ENCODE results near the gene SF1. TPM values are rescaled to one million over a fixed set of nuclear protein-coding genes. Genes with fewer than 3 reads are reported as not detected.

SF1 gene
- total RNA-seq, 1 donor from 2014 or later = 102 TPM

- Histone ChIP-seq H3K27me3 (ENCODE audit: control insufficient read depth in 3 of 3, insufficient read depth in 3 of 3, low read length in 3 of 3) (no peaks in the 10 kb centered on the region), H3K4me3 (ENCODE audit: low read length in 3 of 3) (peak overlapping the region; percentile 47 to 54 (median 49)), H3K27ac (ENCODE audit: low read depth, low read length) (peak overlapping the region; percentile 20), H3K9ac (ENCODE audit: low read depth in 1 of 3, low read length in 3 of 3) (peak overlapping the region in 2 of 3 donors; percentile 65 to 100), H3K4me1 (ENCODE audit: control insufficient read depth in 3 of 3, insufficient read depth in 3 of 3, low read length in 3 of 3) (peaks cover 70 to 96% (median 90%) of the 10 kb centered on the region in 3 donors), H3K36me3 (ENCODE audit: control insufficient read depth in 3 of 3, insufficient read depth in 3 of 3, low read length in 3 of 3) (peaks cover 63 to 72% (median 66%) of the 10 kb centered on the region in 3 donors), H3K9me3 (ENCODE audit: control insufficient read depth in 3 of 3, low read length in 3 of 3) (no peaks in the 10 kb centered on the region)
Measured at GRCh38 chr11:64755681-64756361, 22.5 kb downstream of the SF1 start.

- H3K4me1 ChIP-seq (ENCODE audit: control insufficient read depth in 3 of 3, insufficient read depth in 3 of 3, low read length in 3 of 3) = peaks cover 68 to 95% (median 89%) of the 10 kb centered on the region in 3 donors
- H3K9me3 ChIP-seq (ENCODE audit: control insufficient read depth in 3 of 3, low read length in 3 of 3) = no peaks in the 10 kb centered on the region
- peak overlapping the region; percentile 14 to 100 (median 65) for H3K9ac ChIP-seq (ENCODE audit: low read depth in 1 of 3, low read length in 3 of 3)
- peak overlapping the region; percentile 47 to 54 (median 49) for H3K4me3 ChIP-seq (ENCODE audit: low read length in 3 of 3)
- H3K36me3 ChIP-seq (ENCODE audit: control insufficient read depth in 3 of 3, insufficient read depth in 3 of 3, low read length in 3 of 3) = peaks cover 70 to 78% (median 73%) of the 10 kb centered on the region in 3 donors
- H3K27ac ChIP-seq (ENCODE audit: low read depth, low read length) = peak overlapping the region; percentile 20
- H3K27me3 ChIP-seq (ENCODE audit: control insufficient read depth in 3 of 3, insufficient read depth in 3 of 3, low read length in 3 of 3) = no peaks in the 10 kb centered on the region
Measured at GRCh38 chr11:64754919-64755662, 23.3 kb downstream of the SF1 start.

GRCh38 chr11:64754124-64754918, 24.0 kb downstream of the SF1 start:
- H3K4me1 ChIP-seq (ENCODE audit: control insufficient read depth in 3 of 3, insufficient read depth in 3 of 3, low read length in 3 of 3) = peaks cover 67 to 87% (median 84%) of the 10 kb centered on the region in 3 donors
- peak overlapping the region; percentile 0 for H3K27ac ChIP-seq (ENCODE audit: low read depth, low read length)
- no peaks in the 10 kb centered on the region for H3K9me3 ChIP-seq (ENCODE audit: control insufficient read depth in 3 of 3, low read length in 3 of 3)
- H3K36me3 ChIP-seq (ENCODE audit: control insufficient read depth in 3 of 3, insufficient read depth in 3 of 3, low read length in 3 of 3) = peaks cover 71 to 78% (median 74%) of the 10 kb centered on the region in 3 donors
- H3K27me3 ChIP-seq (ENCODE audit: control insufficient read depth in 3 of 3, insufficient read depth in 3 of 3, low read length in 3 of 3) = no peaks in the 10 kb centered on the region
- peak overlapping the region; percentile 12 to 100 (median 14) for H3K9ac ChIP-seq (ENCODE audit: low read depth in 1 of 3, low read length in 3 of 3)
- H3K4me3 ChIP-seq (ENCODE audit: low read length in 3 of 3) = peak overlapping the region; percentile 14 to 54 (median 47)

GRCh38 chr11:64753380-64754123, 24.8 kb downstream of the SF1 start:
- H3K9me3 ChIP-seq (ENCODE audit: control insufficient read depth in 3 of 3, low read length in 3 of 3) = no peaks in the 10 kb centered on the region
- H3K36me3 ChIP-seq (ENCODE audit: control insufficient read depth in 3 of 3, insufficient read depth in 3 of 3, low read length in 3 of 3) = peaks cover 72 to 75% (median 72%) of the 10 kb centered on the region in 3 donors
- peaks cover 67 to 81% (median 80%) of the 10 kb centered on the region in 3 donors for H3K4me1 ChIP-seq (ENCODE audit: control insufficient read depth in 3 of 3, insufficient read depth in 3 of 3, low read length in 3 of 3)
- H3K9ac ChIP-seq (ENCODE audit: low read depth in 1 of 3, low read length in 3 of 3) = peak overlapping the region in 2 of 3 donors; percentile 12 to 50
- no peaks in the 10 kb centered on the region for H3K27me3 ChIP-seq (ENCODE audit: control insufficient read depth in 3 of 3, insufficient read depth in 3 of 3, low read length in 3 of 3)
- peak overlapping the region in 1 of 3 donors; percentile 45 for H3K4me3 ChIP-seq (ENCODE audit: low read length in 3 of 3)
- no peak overlapping the region for H3K27ac ChIP-seq (ENCODE audit: low read depth, low read length)

- H3K27ac ChIP-seq (ENCODE audit: low read depth, low read length) = no peak overlapping the region
- H3K4me1 ChIP-seq (ENCODE audit: control insufficient read depth in 3 of 3, insufficient read depth in 3 of 3, low read length in 3 of 3) = peaks cover 69 to 79% (median 79%) of the 10 kb centered on the region in 3 donors
- H3K4me3 ChIP-seq (ENCODE audit: low read length in 3 of 3) = peak overlapping the region in 2 of 3 donors; percentile 30 to 35
- H3K36me3 ChIP-seq (ENCODE audit: control insufficient read depth in 3 of 3, insufficient read depth in 3 of 3, low read length in 3 of 3) = peaks cover 69 to 72% (median 70%) of the 10 kb centered on the region in 3 donors
- H3K9me3 ChIP-seq (ENCODE audit: control insufficient read depth in 3 of 3, low read length in 3 of 3) = no peaks in the 10 kb centered on the region
- no peaks in the 10 kb centered on the region for H3K27me3 ChIP-seq (ENCODE audit: control insufficient read depth in 3 of 3, insufficient read depth in 3 of 3, low read length in 3 of 3)
- H3K9ac ChIP-seq (ENCODE audit: low read depth in 1 of 3, low read length in 3 of 3) = peak overlapping the region in 1 of 3 donors; percentile 70
Measured at GRCh38 chr11:64753019-64753379, 25.3 kb downstream of the SF1 start.

GRCh38 chr11:64752175-64752970, 26.0 kb downstream of the SF1 start:
- Histone ChIP-seq H3K27me3 (ENCODE audit: control insufficient read depth in 3 of 3, insufficient read depth in 3 of 3, low read length in 3 of 3) (no peaks in the 10 kb centered on the region), H3K9ac (ENCODE audit: low read depth in 1 of 3, low read length in 3 of 3) (peak overlapping the region in 1 of 3 donors; percentile 70), H3K9me3 (ENCODE audit: control insufficient read depth in 3 of 3, low read length in 3 of 3) (no peaks in the 10 kb centered on the region), H3K36me3 (ENCODE audit: control insufficient read depth in 3 of 3, insufficient read depth in 3 of 3, low read length in 3 of 3) (peaks cover 65 to 70% (median 66%) of the 10 kb centered on the region in 3 donors), H3K4me1 (ENCODE audit: control insufficient read depth in 3 of 3, insufficient read depth in 3 of 3, low read length in 3 of 3) (peaks cover 68 to 79% (median 79%) of the 10 kb centered on the region in 3 donors), H3K4me3 (ENCODE audit: low read length in 3 of 3) (peak overlapping the region in 2 of 3 donors; percentile 3 to 35), H3K27ac (ENCODE audit: low read depth, low read length) (no peak overlapping the region)

- Histone ChIP-seq H3K27me3 (ENCODE audit: control insufficient read depth in 3 of 3, insufficient read depth in 3 of 3, low read length in 3 of 3) (no peaks in the 10 kb centered on the region), H3K4me1 (ENCODE audit: control insufficient read depth in 3 of 3, insufficient read depth in 3 of 3, low read length in 3 of 3) (peaks cover 70 to 79% (median 79%) of the 10 kb centered on the region in 3 donors), H3K36me3 (ENCODE audit: control insufficient read depth in 3 of 3, insufficient read depth in 3 of 3, low read length in 3 of 3) (peaks cover 66 to 76% (median 67%) of the 10 kb centered on the region in 3 donors), H3K27ac (ENCODE audit: low read depth, low read length) (no peak overlapping the region), H3K9me3 (ENCODE audit: control insufficient read depth in 3 of 3, low read length in 3 of 3) (no peaks in the 10 kb centered on the region), H3K9ac (ENCODE audit: low read depth in 1 of 3, low read length in 3 of 3) (no peak overlapping the region), H3K4me3 (ENCODE audit: low read length in 3 of 3) (no peak overlapping the region)
Measured at GRCh38 chr11:64751580-64751979, 26.8 kb downstream of the SF1 start.

GRCh38 chr11:64751136-64751535, 27.2 kb downstream of the SF1 start:
- Histone ChIP-seq H3K27me3 (ENCODE audit: control insufficient read depth in 3 of 3, insufficient read depth in 3 of 3, low read length in 3 of 3) (no peaks in the 10 kb centered on the region), H3K27ac (ENCODE audit: low read depth, low read length) (no peak overlapping the region), H3K4me1 (ENCODE audit: control insufficient read depth in 3 of 3, insufficient read depth in 3 of 3, low read length in 3 of 3) (peaks cover 70 to 79% (median 79%) of the 10 kb centered on the region in 3 donors), H3K9me3 (ENCODE audit: control insufficient read depth in 3 of 3, low read length in 3 of 3) (no peaks in the 10 kb centered on the region), H3K4me3 (ENCODE audit: low read length in 3 of 3) (no peak overlapping the region), H3K9ac (ENCODE audit: low read depth in 1 of 3, low read length in 3 of 3) (no peak overlapping the region), H3K36me3 (ENCODE audit: control insufficient read depth in 3 of 3, insufficient read depth in 3 of 3, low read length in 3 of 3) (peaks cover 66 to 73% (median 67%) of the 10 kb centered on the region in 3 donors)

Data from skeletal muscle tissue (tissue), 4 donors.